Stimulated activated CD4-positive, alpha-beta T cell treated with anti-CD3 and anti-CD28 coated beads, Interleukin-12 subunit alpha, Interleukin-12 subunit beta, amount 100 ng/mL, for 48 hours (primary cell): ENCODE data around the gene RFX1.
"Not testable (repeated sequence)": the region's sequence is repeated elsewhere in the genome, so short reads cannot be mapped to it uniquely, and the experiment has no call there.

Experiments used
- DNase-seq, 3 donors: peaks; one replicate each; pipeline ENCODE4 v3.0.0-alpha.2; 2020; ENCODE audit warnings: low read depth in 2 of 3, low spot score in 1 of 3

RFX1 gene

DNA sequence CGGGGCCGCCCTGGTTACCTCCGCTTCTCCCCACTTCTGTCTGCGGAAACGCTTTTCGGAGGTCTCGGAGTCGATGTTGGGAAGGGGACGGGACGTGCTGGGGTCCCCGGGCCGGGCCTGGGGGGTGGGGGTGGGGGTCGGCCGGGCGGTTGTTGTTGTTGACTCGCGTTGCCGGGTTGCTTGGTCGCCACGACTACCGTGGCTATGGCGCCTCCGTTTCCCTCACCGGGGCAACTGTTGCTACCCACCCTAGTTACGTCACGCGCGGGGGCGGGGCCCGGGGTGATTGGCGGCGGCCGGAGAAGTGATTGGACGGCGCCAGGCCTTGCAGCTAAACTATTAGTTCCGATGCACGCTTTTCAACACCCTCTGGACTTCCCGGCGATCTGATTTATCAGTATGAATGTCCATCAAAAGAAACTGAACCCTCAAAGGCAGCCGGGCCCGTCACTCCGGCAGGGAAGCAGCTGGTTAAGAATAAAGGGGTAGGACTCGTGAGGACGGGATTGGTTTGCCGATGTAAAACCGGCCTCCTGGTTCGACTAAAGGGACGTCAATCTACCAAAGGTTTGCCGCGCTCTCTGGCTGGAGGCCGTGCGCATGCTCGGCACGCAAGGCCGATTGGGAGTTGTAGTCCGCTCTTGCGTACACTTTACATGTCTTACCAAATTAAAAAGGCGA is at the start of gene RFX1:
RFX1 (minus strand) TSS at position 236 of the 681 bp plus-strand sequence. CDS start 12,477 bp downstream, outside the sequence.
- DNase-seq: peak; percentile 100

DNA sequence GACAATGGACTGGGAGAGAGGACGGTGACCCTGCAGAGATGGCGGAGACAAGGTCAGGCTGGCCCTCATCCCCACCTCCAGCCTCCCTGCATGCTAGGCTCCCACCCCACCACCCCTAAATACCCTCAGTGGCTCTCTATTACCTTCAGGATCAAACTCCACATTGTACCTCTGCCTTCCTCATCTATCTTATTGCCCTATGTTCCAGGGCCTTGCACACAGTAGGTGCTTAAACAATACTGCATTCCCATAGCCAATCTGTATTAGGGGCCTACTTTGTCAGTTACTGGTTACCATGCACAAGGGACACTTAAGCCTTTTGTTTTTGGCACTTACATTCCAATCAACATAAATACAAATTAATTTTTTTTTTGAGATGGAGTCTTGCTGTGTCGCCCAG is 49.3 kb upstream of the RFX1 start:
- no peak for DNase-seq

GRCh38 chr19:14054721-14055120 is 48.6 kb upstream of the RFX1 start:
- DNase-seq: no peak

DNA sequence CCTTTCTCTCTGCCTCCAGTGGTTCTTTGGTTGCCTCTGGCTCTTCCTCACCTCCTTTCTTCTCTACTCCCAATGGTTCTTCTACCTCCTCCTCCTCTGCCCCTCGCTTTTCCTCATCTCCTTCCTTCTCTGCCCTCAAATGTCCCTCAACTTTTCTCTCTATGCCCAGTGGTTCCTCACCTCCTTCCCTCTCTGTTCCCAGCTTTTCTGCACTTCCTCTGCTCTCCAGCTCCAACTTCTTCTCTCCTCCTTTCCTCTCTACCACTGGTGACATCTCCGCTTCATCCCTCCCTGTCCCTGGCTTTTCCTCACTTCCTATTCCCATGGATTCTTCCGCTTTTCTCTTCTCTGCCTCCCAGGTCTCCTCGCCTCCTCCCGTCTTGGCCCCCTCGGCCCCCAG is 48.0 kb upstream of the RFX1 start:
- no peak for DNase-seq

DNA sequence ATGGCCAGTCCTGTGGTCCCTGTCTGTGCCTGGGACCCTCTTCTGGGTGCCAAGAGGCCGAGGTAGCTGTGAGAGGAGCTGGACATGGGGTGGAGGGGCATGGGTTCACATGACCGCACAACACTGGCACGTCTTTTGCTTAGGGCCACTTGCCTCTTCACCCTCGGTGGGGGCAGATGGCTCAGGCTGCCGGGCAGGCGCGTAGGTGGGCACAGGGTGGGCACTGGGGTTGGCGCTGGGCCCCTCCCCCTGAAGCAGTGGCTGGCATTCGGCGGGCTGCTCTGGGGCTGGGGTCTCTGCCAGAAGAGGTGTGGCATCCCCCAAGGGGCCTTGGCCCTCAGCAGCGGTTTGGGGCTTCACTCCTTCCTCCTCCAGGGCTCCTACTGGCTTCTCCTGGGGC is 47.4 kb upstream of the RFX1 start:
- no peak for DNase-seq

GRCh38 chr19:14053032-14053431 is 46.9 kb upstream of the RFX1 start:
- no peak for DNase-seq

- no peak for DNase-seq
Observed at GRCh38 chr19:14052470-14052869, 46.4 kb upstream of the RFX1 start.

- no peak for DNase-seq
Observed at GRCh38 chr19:14051980-14052379, 45.9 kb upstream of the RFX1 start.

DNA sequence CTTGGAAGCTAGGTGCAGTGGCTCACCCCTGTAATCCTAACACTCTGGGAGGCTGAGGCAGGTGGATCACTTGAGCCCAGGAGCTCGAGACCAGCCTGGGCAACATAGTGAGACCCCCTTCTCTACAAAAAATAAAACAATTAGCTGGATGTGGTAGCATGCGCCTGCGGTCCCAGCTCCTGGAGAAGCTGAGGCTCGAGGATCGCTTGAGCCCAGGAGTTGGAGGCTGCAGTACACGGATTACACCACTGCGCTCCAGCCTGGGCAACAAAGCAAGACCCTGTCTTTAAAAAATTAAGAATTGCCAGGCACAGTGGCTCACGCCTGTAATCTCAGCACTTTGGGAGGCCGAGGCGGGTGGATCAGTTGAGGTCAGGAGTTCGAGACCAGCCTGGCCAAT is 44.8 kb upstream of the RFX1 start:
- not testable (repeated sequence) for DNase-seq

DNA sequence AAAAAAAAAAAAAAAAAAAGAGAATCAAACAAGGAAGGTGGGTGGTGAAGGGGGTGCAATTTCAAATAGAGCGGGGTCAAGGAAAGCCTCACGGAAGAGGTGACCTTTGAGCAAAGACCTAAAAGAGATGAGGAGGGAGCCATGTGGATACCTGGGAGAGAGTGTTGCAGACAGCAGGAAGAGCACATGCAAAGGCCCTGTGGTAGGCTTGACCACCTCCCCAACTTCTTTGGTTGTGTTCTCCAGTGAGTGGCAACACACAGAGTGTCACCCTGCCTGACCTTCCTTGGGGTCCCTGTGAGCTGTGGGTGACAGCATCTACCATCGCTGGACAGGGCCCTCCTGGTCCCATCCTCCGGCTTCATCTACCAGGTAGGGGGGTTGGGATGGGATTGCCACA is 44.4 kb upstream of the RFX1 start:
- DNase-seq: no peak

GRCh38 chr19:14048443-14049153 is 42.5 kb upstream of the RFX1 start:
- peak; percentile 65 to 83 (median 66) for DNase-seq

- DNase-seq: not testable (repeated sequence)
Observed at GRCh38 chr19:14047866-14048265, 41.7 kb upstream of the RFX1 start.

- DNase-seq: not testable (repeated sequence)
Observed at GRCh38 chr19:14042659-14043608, 36.8 kb upstream of the RFX1 start.

- DNase-seq: no peak
Observed at GRCh38 chr19:14039181-14039580, 33.1 kb upstream of the RFX1 start.

GRCh38 chr19:14035706-14036105 is 29.6 kb upstream of the RFX1 start:
- DNase-seq: no peak

GRCh38 chr19:14035159-14035558 is 29.0 kb upstream of the RFX1 start:
- DNase-seq: not testable (repeated sequence)

GRCh38 chr19:14033946-14034345 is 27.8 kb upstream of the RFX1 start:
- DNase-seq: no peak

- peak; percentile 48 to 66 (median 62) for DNase-seq
Observed at GRCh38 chr19:14031719-14032480, 25.8 kb upstream of the RFX1 start, which contains the start of gene IL27RA. Gene IL27RA, plus strand, starts transcription at chr19:14031762. Its CDS starts 111 bp downstream, at chr19:14031873.

GRCh38 chr19:14030997-14031718 is 25.0 kb upstream of the RFX1 start:
- no peak for DNase-seq

DNA sequence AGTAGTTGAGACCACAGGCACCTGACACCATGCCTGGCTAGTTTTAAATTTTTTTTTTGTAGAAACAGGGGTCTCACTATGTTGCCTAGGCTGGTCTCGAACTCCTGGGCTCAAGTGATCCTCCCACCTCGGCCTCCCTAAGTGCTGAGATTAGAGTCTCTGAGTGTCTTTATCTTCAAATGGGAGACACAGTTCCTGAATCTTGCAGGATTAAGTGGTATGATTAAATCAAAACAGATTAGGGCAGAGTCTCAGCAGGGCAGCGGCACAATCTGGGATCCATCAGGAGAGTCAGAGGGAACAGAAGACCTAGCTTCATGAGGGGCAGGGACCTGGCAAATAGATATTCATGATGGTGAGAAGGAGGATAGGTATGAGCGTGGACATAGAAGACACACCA is 22.8 kb upstream of the RFX1 start:
- no peak for DNase-seq
